H1 (cell line): Measurements from ENCODE around the gene ITPR1. TPM values are rescaled to one million over a fixed set of nuclear protein-coding genes. Genes with fewer than 3 reads are reported as not detected.

ENCODE experiments used
- EP300 ChIP-seq, 2 experiments: IDR thresholded peaks; 1 replicate in 1 of 2; 2 replicates in 1 of 2; pipeline ENCODE4 v1.6.1; 2011 to 2012; ENCODE audit warnings: low read depth in 2 of 2, low read length in 2 of 2, mild to moderate bottlenecking in 2 of 2, borderline replicate concordance in 1 of 2, inconsistent platforms in 1 of 2, moderate library complexity in 1 of 2
- RNF2 ChIP-seq: fragments of 200-900, 300-1000 bp; sonication (generic); IDR thresholded peaks from 2 replicates; pipeline ENCODE4 v1.7.1; 2016; ENCODE audit warnings: borderline replicate concordance, low read depth, mild to moderate bottlenecking, antibody characterized with exemption, low read length; ENCODE audit not compliant: poor library complexity, severe bottlenecking; ENCODE audit errors: missing control alignments
- polyA plus RNA-seq, 7 experiments: library from polyadenylated mRNA; depleted of rRNA in 3 of 7; stranded (reverse) in 5 of 7; unstranded in 2 of 7; fragments of >200 nt in 5 of 7; fragments of 200-250 nt in 2 of 7; gene quantifications; 1 replicate in 5 of 7; 2 replicates in 1 of 7; 4 replicates in 1 of 7; pipeline versions ENCODE4 v1.2.1 to v1.2.3, GENCODE V29; 2011 to 2013; ENCODE audit warnings: missing spikeins in 2 of 7, mixed read lengths in 2 of 7
- total RNA-seq: library from RNA; stranded (reverse); fragmentation: NEBNext Ultra II Directional; extraction: Animal tissue kit (Norgen Biotek cat#: 25700); gene quantifications from 2 replicates; pipeline ENCODE4 v1.2.1, GENCODE V29; 2021

Gene ITPR1
- total and polyA plus RNA-seq, 2 of the 8 experiments (the other 6 are each of a cell fraction or from before 2014, with no cell fraction given) = 2.5 to 16.3 TPM

DNA sequence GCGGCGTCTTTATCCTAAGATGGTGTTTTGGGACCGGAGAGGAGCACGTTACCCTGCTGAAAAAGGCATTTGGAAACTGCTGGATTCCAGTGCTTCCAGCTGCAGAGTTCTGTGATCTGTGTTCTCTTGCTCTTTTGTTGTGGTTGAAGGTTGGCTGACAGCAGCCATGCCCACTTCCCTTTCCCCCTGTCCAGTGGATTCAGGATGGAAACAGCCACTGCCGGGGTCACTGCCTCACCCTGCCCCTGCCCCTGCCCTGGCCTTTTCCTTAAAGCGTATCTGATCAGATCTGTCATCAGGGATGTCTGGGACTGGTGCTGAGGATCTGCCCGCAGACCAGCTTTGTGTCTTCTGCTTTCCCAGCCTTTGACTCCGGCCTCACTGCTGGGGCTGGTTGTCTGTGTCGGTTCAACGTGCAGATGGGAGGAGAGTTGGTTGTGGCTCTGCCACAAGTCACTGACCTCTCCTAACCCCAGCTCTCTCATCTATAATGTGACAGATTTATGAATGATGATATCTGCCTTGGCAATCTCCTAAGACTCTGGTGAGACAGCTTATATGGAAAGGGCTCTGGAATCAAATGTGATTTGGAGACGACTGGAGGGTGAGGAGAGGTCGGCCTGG, 266.7 kb downstream of the ITPR1 start (continued):
- TF ChIP-seq RNF2 (no peak), EP300 (IDR thresholded peaks at IDR 0.05; ENCODE audit: borderline replicate concordance in 1 of 2, low read depth in 2 of 2, low read length in 2 of 2) (no peak)
